ENCODE data around the gene SSB.
A peak's percentile ranks its signal among the peaks of the same experiment; 100 is the strongest.

Gene SSB

DNA sequence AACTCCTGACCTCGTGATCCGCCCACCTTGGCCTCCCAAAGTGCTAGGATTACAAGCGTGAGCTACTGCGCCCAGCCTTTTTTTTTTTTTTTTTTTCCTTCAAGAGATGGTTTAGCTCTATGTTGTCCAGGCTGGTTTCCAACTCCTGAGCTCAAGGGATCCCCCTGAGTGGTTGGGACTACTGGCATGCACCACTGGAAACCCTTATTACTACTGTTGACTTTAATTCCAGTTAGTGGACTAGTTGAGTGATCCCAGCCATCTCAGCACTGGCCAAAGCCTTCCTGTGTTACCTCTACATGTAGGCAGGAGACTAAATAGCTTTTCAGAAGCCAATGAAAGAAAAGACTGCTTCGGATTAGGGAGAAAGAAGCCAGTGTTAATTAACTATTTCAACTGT, 8.1 kb upstream of the SSB start:
- TF ChIP-seq NFIC (IDR thresholded peaks at IDR 0.05) = no peak
- no peak for TF ChIP-seq CEBPB (IDR thresholded peaks at IDR 0.05)
- TF ChIP-seq, protein P1, sequence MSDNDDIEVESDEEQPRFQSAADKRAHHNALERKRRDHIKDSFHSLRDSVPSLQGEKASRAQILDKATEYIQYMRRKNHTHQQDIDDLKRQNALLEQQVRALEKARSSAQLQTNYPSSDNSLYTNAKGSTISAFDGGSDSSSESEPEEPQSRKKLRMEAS (IDR thresholded peaks at IDR 0.05) = no peak
- TF ChIP-seq ZBTB7A (IDR thresholded peaks at IDR 0.05; ENCODE audit: low read depth) = no peak
- TF ChIP-seq EP300 (IDR thresholded peaks at IDR 0.05; ENCODE audit: borderline replicate concordance) = no peak
- no peak for TF ChIP-seq TCF12 (IDR thresholded peaks at IDR 0.05; ENCODE audit: low read depth)
- TF ChIP-seq, protein P2, sequence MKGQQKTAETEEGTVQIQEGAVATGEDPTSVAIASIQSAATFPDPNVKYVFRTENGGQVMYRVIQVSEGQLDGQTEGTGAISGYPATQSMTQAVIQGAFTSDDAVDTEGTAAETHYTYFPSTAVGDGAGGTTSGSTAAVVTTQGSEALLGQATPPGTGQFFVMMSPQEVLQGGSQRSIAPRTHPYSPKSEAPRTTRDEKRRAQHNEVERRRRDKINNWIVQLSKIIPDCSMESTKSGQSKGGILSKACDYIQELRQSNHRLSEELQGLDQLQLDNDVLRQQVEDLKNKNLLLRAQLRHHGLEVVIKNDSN (IDR thresholded peaks at IDR 0.05) = no peak
- no peak for TF ChIP-seq TEAD4 (IDR thresholded peaks at IDR 0.05)
- TF ChIP-seq RAD21 (IDR thresholded peaks at IDR 0.05; ENCODE audit: low read depth) = no peak
- TF ChIP-seq EGR1 (IDR thresholded peaks at IDR 0.05) = no peak
- no peak for TF ChIP-seq YY1 (IDR thresholded peaks at IDR 0.05; ENCODE audit: low read depth)
- TF ChIP-seq FOXM1 (IDR thresholded peaks at IDR 0.05; ENCODE audit: borderline replicate concordance, low read depth) = no peak
- TF ChIP-seq, protein P3, sequence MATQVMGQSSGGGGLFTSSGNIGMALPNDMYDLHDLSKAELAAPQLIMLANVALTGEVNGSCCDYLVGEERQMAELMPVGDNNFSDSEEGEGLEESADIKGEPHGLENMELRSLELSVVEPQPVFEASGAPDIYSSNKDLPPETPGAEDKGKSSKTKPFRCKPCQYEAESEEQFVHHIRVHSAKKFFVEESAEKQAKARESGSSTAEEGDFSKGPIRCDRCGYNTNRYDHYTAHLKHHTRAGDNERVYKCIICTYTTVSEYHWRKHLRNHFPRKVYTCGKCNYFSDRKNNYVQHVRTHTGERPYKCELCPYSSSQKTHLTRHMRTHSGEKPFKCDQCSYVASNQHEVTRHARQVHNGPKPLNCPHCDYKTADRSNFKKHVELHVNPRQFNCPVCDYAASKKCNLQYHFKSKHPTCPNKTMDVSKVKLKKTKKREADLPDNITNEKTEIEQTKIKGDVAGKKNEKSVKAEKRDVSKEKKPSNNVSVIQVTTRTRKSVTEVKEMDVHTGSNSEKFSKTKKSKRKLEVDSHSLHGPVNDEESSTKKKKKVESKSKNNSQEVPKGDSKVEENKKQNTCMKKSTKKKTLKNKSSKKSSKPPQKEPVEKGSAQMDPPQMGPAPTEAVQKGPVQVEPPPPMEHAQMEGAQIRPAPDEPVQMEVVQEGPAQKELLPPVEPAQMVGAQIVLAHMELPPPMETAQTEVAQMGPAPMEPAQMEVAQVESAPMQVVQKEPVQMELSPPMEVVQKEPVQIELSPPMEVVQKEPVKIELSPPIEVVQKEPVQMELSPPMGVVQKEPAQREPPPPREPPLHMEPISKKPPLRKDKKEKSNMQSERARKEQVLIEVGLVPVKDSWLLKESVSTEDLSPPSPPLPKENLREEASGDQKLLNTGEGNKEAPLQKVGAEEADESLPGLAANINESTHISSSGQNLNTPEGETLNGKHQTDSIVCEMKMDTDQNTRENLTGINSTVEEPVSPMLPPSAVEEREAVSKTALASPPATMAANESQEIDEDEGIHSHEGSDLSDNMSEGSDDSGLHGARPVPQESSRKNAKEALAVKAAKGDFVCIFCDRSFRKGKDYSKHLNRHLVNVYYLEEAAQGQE (IDR thresholded peaks at IDR 0.05; ENCODE audit: low read depth) = no peak
- no peak for TF ChIP-seq CREB1 (IDR thresholded peaks at IDR 0.05; ENCODE audit: low read depth)
- no peak for TF ChIP-seq TAF1 (IDR thresholded peaks at IDR 0.05; ENCODE audit: low read depth)

DNA sequence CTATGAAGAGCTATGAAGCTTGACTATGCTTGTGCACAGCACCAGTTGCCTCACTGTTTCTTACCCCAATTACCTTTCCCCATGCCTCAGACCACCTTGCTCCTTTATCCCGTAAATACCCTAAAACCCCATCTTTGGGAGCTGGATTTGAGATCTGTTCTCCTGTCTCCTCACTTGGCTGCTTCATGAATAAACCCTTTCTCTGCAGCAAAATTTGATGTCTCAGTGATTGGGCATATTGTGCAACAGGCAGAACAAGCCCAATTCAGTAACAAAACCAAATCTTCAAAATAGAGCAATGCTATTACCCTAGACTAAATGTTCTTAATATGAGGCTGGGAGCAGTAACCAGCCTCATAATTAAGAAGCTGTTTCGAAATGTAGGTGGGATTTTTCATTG, 3.5 kb upstream of the SSB start:
- no peak for TF ChIP-seq CEBPB (IDR thresholded peaks at IDR 0.05)
- TF ChIP-seq EP300 (IDR thresholded peaks at IDR 0.05; ENCODE audit: borderline replicate concordance) = no peak
- no peak for TF ChIP-seq TAF1 (IDR thresholded peaks at IDR 0.05; ENCODE audit: low read depth)
- TF ChIP-seq ZBTB7A (IDR thresholded peaks at IDR 0.05; ENCODE audit: low read depth) = no peak
- no peak for TF ChIP-seq NFIC (IDR thresholded peaks at IDR 0.05)
- no peak for TF ChIP-seq RAD21 (IDR thresholded peaks at IDR 0.05; ENCODE audit: low read depth)
- no peak for TF ChIP-seq YY1 (IDR thresholded peaks at IDR 0.05; ENCODE audit: low read depth)
- no peak for TF ChIP-seq TEAD4 (IDR thresholded peaks at IDR 0.05)
- TF ChIP-seq, protein P2 (IDR thresholded peaks at IDR 0.05) = no peak
- TF ChIP-seq FOXM1 (IDR thresholded peaks at IDR 0.05; ENCODE audit: borderline replicate concordance, low read depth) = no peak
- TF ChIP-seq CREB1 (IDR thresholded peaks at IDR 0.05; ENCODE audit: low read depth) = no peak
- TF ChIP-seq, protein P3 (IDR thresholded peaks at IDR 0.05; ENCODE audit: low read depth) = no peak
- TF ChIP-seq EGR1 (IDR thresholded peaks at IDR 0.05) = no peak
- TF ChIP-seq, protein P1 (IDR thresholded peaks at IDR 0.05) = no peak
- TF ChIP-seq TCF12 (IDR thresholded peaks at IDR 0.05; ENCODE audit: low read depth) = no peak

DNA sequence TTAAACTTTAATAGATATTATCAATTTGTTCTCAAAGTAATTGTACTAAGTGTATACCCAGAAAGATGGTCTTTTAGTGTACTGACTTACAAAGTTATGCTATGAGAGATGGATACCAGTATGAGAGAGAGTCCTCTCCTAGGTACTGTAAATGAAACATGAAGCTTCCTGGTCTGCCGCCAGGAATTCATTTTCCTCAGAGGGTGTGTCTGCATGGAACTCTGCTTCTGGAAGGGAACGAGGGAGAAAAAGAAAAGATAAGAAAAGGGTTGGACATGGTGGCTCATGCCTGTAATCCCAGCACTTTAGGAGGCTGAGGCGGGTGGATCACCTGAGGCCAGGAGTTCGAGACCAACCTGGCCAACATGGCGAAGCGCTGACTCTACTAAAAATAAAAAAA, 2.2 kb upstream of the SSB start:
- TF ChIP-seq ZBTB7A (IDR thresholded peaks at IDR 0.05; ENCODE audit: low read depth) (no peak), NFIC (IDR thresholded peaks at IDR 0.05) (0 out of 2 replicates have a peak, but pooled peaks have one; percentile 16), CREB1 (IDR thresholded peaks at IDR 0.05; ENCODE audit: low read depth) (no peak), EP300 (IDR thresholded peaks at IDR 0.05; ENCODE audit: borderline replicate concordance) (no peak)
- TF ChIP-seq, protein P1 (IDR thresholded peaks at IDR 0.05) = no peak

DNA sequence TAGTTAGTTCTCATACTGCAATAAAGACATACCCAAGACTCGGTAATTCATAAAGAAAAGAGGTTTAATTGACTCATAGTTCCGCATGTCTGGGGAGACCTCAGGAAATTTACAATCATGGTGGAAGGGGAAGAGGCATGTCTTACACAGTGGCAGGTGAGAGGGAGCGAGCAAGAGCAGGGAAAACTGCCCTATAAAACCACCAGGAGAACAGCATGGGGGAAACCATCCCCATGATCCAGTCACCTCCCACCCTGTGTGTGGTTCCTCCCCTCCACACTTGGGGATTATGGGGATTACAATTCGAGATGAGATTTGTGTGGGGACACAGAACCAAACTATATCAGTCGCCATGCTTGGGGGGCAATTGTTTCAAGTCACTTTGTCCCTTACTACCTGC, 1.1 kb upstream of the SSB start:
- TF ChIP-seq, protein P2 (IDR thresholded peaks at IDR 0.05) = no peak
- TF ChIP-seq EP300 (IDR thresholded peaks at IDR 0.05; ENCODE audit: borderline replicate concordance) = no peak
- TF ChIP-seq CEBPB (IDR thresholded peaks at IDR 0.05) = no peak
- TF ChIP-seq CREB1 (IDR thresholded peaks at IDR 0.05; ENCODE audit: low read depth) = no peak
- TF ChIP-seq NFIC (IDR thresholded peaks at IDR 0.05) = no peak
- no peak for TF ChIP-seq TEAD4 (IDR thresholded peaks at IDR 0.05)
- TF ChIP-seq FOXM1 (IDR thresholded peaks at IDR 0.05; ENCODE audit: borderline replicate concordance, low read depth) = no peak
- TF ChIP-seq EGR1 (IDR thresholded peaks at IDR 0.05) = no peak
- no peak for TF ChIP-seq RAD21 (IDR thresholded peaks at IDR 0.05; ENCODE audit: low read depth)
- no peak for TF ChIP-seq TCF12 (IDR thresholded peaks at IDR 0.05; ENCODE audit: low read depth)

DNA sequence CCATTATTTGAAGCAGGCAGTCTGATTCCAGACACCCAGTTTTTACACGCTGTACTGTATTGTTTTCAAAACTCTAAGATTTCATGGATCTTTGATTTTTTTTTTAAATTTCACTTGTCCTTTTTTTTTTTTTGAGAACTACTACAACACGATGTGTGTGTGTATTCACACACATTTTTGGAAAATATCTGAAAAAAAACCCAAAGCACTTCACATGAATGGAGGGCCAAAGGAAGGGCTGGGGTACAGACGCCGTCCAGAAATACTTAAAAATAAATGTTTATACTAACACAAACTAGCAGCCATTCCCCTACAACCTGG, 314 bp upstream of the SSB start:
- TF ChIP-seq FOXM1 (IDR thresholded peaks at IDR 0.05; ENCODE audit: borderline replicate concordance, low read depth) (no peak), TEAD4 (IDR thresholded peaks at IDR 0.05) (no peak), YY1 (IDR thresholded peaks at IDR 0.05; ENCODE audit: low read depth) (no peak), TAF1 (IDR thresholded peaks at IDR 0.05; ENCODE audit: low read depth) (no peak)
- TF ChIP-seq, protein P2 (IDR thresholded peaks at IDR 0.05) = no peak
